CD14-positive monocyte (primary cell): ENCODE measurements around the gene GLYR1. TPM values are rescaled to one million over a fixed set of nuclear protein-coding genes. Genes with fewer than 3 reads are reported as not detected.

Experiments
- DNase-seq, 3 donors: peaks; one replicate each; pipeline ENCODE4 v3.0.0-alpha.2; 2011 to 2022
- H2AFZ ChIP-seq: 2 replicates; pipeline ENCODE4 v1.6.0; 2012; ENCODE audit warnings: mild to moderate bottlenecking, low read depth, low read length, inconsistent platforms; ENCODE audit not compliant: insufficient read depth, poor library complexity, severe bottlenecking
- H3K27ac ChIP-seq, 2 donors: 1 replicate in 1 of 2; 2 replicates in 1 of 2; pipeline ENCODE4 v1.5.1; 2012 to 2013; ENCODE audit warnings: low read length in 2 of 2, control low read depth in 1 of 2, inconsistent platforms in 1 of 2, low read depth in 1 of 2, mild to moderate bottlenecking in 1 of 2
- H3K27me3 ChIP-seq, 2 donors: one replicate each; pipeline versions ENCODE4 v1.6.0 to v1.6.1; 2011 to 2013; ENCODE audit warnings: low read length in 2 of 2; ENCODE audit not compliant: control insufficient read depth in 2 of 2, insufficient read depth in 2 of 2
- H3K36me3 ChIP-seq, 2 donors: replicated peaks in 1 of 2; 1 replicate in 1 of 2; 2 replicates in 1 of 2; pipeline versions ENCODE4 v1.5.1 to v1.6.1; 2012 to 2013; ENCODE audit warnings: low read length in 2 of 2, control low read depth in 1 of 2, inconsistent platforms in 1 of 2, mild to moderate bottlenecking in 1 of 2; ENCODE audit not compliant: insufficient read depth in 2 of 2, control insufficient read depth in 1 of 2
- H3K4me1 ChIP-seq, 2 donors: 1 replicate in 1 of 2; 2 replicates in 1 of 2; pipeline versions ENCODE4 v1.5.1 to v1.6.1; 2012 to 2013; ENCODE audit warnings: low read length in 2 of 2, control low read depth in 1 of 2, inconsistent platforms in 1 of 2, mild to moderate bottlenecking in 1 of 2, moderate library complexity in 1 of 2; ENCODE audit not compliant: insufficient read depth in 2 of 2, control insufficient read depth in 1 of 2
- H3K4me2 ChIP-seq: replicated peaks from 2 replicates; pipeline ENCODE3; 2012; ENCODE audit warnings: low read length, moderate library complexity, mild to moderate bottlenecking; ENCODE audit not compliant: poor library complexity, severe bottlenecking; ENCODE audit errors: extremely low read depth
- H3K4me3 ChIP-seq, 3 experiments: fragments of 200-600 bp in 1 of 3; sonication (generic) in 1 of 3; replicated peaks in 1 of 3; 1 replicate in 2 of 3; 2 replicates in 1 of 3; pipeline ENCODE4 v1.5.1; 2011 to 2013; ENCODE audit warnings: low read length in 3 of 3, mild to moderate bottlenecking in 3 of 3, control low read depth in 2 of 3, low read depth in 2 of 3, inconsistent platforms in 1 of 3, moderate library complexity in 1 of 3
- H3K79me2 ChIP-seq: 2 replicates; pipeline ENCODE4 v1.6.0; 2012; ENCODE audit warnings: mild to moderate bottlenecking, control low read depth, inconsistent platforms, low read length, moderate library complexity; ENCODE audit not compliant: insufficient read depth
- H3K9ac ChIP-seq: 2 replicates; pipeline ENCODE4 v1.6.0; 2017; ENCODE audit warnings: low read length, mild to moderate bottlenecking; ENCODE audit not compliant: insufficient read depth, poor library complexity, severe bottlenecking
- H3K9me3 ChIP-seq, 2 donors: replicated peaks in 1 of 2; 1 replicate in 1 of 2; 2 replicates in 1 of 2; pipeline versions ENCODE4 v1.5.1 to v1.6.1; 2012 to 2013; ENCODE audit warnings: low read length in 2 of 2, control low read depth in 1 of 2; ENCODE audit not compliant: control insufficient read depth in 1 of 2, insufficient read depth in 1 of 2
- H4K20me1 ChIP-seq: 2 replicates; pipeline ENCODE4 v1.6.0; 2012; ENCODE audit warnings: mild to moderate bottlenecking, low read length, control low read depth, moderate library complexity; ENCODE audit not compliant: insufficient read depth
- H3K27ac Mint-ChIP-seq, 7 donors: one replicate each; pipeline ENCODE4 v1.8.0; 2020; ENCODE audit warnings: mild to moderate bottlenecking in 7 of 7, mixed read lengths in 7 of 7, moderate library complexity in 6 of 7, inconsistent platforms in 2 of 7
- H3K27me3 Mint-ChIP-seq, 3 donors: one replicate each; pipeline ENCODE4 v1.8.0; 2021 to 2022; ENCODE audit warnings: low read depth in 3 of 3, mild to moderate bottlenecking in 3 of 3, mixed read lengths in 3 of 3, moderate library complexity in 3 of 3, inconsistent platforms in 1 of 3
- H3K36me3 Mint-ChIP-seq, 2 donors: one replicate each; pipeline ENCODE4 v1.8.0; 2020; ENCODE audit warnings: mixed read lengths in 2 of 2, inconsistent platforms in 1 of 2, mild to moderate bottlenecking in 1 of 2
- H3K4me1 Mint-ChIP-seq: one replicate; pipeline ENCODE4 v1.8.0; 2020; ENCODE audit warnings: mild to moderate bottlenecking, mixed read lengths
- H3K4me3 Mint-ChIP-seq, 2 donors: one replicate each; pipeline ENCODE4 v1.8.0; 2020; ENCODE audit warnings: mild to moderate bottlenecking in 2 of 2, mixed read lengths in 2 of 2, moderate library complexity in 1 of 2
- H3K9me3 Mint-ChIP-seq, 7 donors: one replicate each; pipeline ENCODE4 v1.8.0; 2020 to 2022; ENCODE audit warnings: mixed read lengths in 7 of 7, mild to moderate bottlenecking in 6 of 7, moderate library complexity in 6 of 7, inconsistent platforms in 2 of 7
- CTCF ChIP-seq: fragments of 200-600 bp; IDR thresholded peaks from one replicate; pipeline ENCODE4 v1.8.0; 2022; ENCODE audit warnings: antibody characterized with exemption, mild to moderate bottlenecking
- WGBS: methylation state at CpG from one replicate; pipeline ENCODE4 v1.1.5; 2013; ENCODE audit warnings: missing lambda C conversion rate; ENCODE audit not compliant: insufficient coverage; 5-methylcytosine and 5-hydroxymethylcytosine counted together
- intact Hi-C, 2 donors: fragments of 100-400 bp; cut with micrococcal nuclease; formaldehyde crosslinking; loops; one replicate each; pipeline versions ENCODE4 v1.15.0 to v1.15.1; 2023
- polyA plus RNA-seq, 3 donors: library from polyadenylated mRNA; depleted of rRNA in 1 of 3; unstranded in 2 of 3; stranded (reverse) in 1 of 3; fragments of 300-500 nt in 2 of 3; fragments of >200 nt in 1 of 3; fragmentation: Illumina TruSeq in 2 of 3; gene quantifications; 1 replicate in 2 of 3; 2 replicates in 1 of 3; pipeline ENCODE4 v1.2.3, GENCODE V29; 2012 to 2021

Gene GLYR1
- polyA plus RNA-seq, 3 donors, result 34.2 to 41.9 (median 39.3) TPM

- H3K9ac ChIP-seq, result no peak overlapping the region
- Mint-ChIP-seq H3K9me3 (no peaks in the 10 kb centered on the region), H3K27ac (peak overlapping the region in 2 of 7 donors; percentile 3 to 37), H3K4me1 (peaks cover 60% of the 10 kb centered on the region), H3K27me3 (no peaks in the 10 kb centered on the region), H3K4me3 (no peak overlapping the region), H3K36me3 (peaks cover 27 to 33% of the 10 kb centered on the region in 2 donors)
- H2AFZ ChIP-seq, result no peak overlapping the region
- no CpG with 5 or more reads among the region's 3 CpGs for WGBS
- H3K27ac ChIP-seq, result peak overlapping the region in 1 of 2 donors; percentile 70
- no peaks in the 10 kb centered on the region for H3K27me3 ChIP-seq
- H3K4me1 ChIP-seq, result peaks cover 47 to 59% of the 10 kb centered on the region in 2 donors
- H3K79me2 ChIP-seq, result peaks cover 94% of the 10 kb centered on the region
- no peak for TF ChIP-seq CTCF
- no peak for DNase-seq
- H4K20me1 ChIP-seq, result peaks cover 73% of the 10 kb centered on the region
- intact Hi-C loops, result no loop called here
- H3K4me2 ChIP-seq, result peak overlapping the region; percentile 84
- no peaks in the 10 kb centered on the region for H3K9me3 ChIP-seq
- peaks cover 18 to 32% of the 10 kb centered on the region in 2 donors for H3K36me3 ChIP-seq
- peak overlapping the region in 1 of 3 experiments; percentile 38 for H3K4me3 ChIP-seq
Measured at GRCh38 chr16:4850211-4850610, 3.1 kb upstream of the GLYR1 start.

GRCh38 chr16:4847774-4848587 is 893 bp upstream of the GLYR1 start:
- H3K9me3 Mint-ChIP-seq, result no peaks in the 10 kb centered on the region
- Histone ChIP-seq H2AFZ (peak overlapping the region; percentile 85), H4K20me1 (peaks cover 69% of the 10 kb centered on the region), H3K27me3 (no peaks in the 10 kb centered on the region), H3K4me1 (peaks cover 47 to 59% of the 10 kb centered on the region in 2 donors), H3K4me3 (peak overlapping the region; percentile 47 to 90 (median 83)), H3K9ac (peak overlapping the region; percentile 99), H3K9me3 (no peaks in the 10 kb centered on the region), H3K79me2 (peaks cover 93% of the 10 kb centered on the region), H3K36me3 (peaks cover 23 to 32% of the 10 kb centered on the region in 2 donors), H3K27ac (peak overlapping the region; percentile 65 to 97), H3K4me2 (peak overlapping the region; percentile 84)
- H3K27ac Mint-ChIP-seq, result peak overlapping the region; percentile 88 to 95 (median 93)
- H3K4me1 Mint-ChIP-seq, result peaks cover 60% of the 10 kb centered on the region
- TF ChIP-seq CTCF, result no peak
- H3K4me3 Mint-ChIP-seq, result peak overlapping the region; percentile 90 to 94
- intact Hi-C loops, result loop anchor here (2.0 to 10.0 kb wide), 4 partner anchors 45 to 249 kb away; partner anchors contain the start of genes ROGDI (in 2 of the 2), EEF2KMT (in 1 of the 2) and SEC14L5 (in 1 of the 2)
- DNase-seq, result peak; percentile 32 to 64 (median 42)
- WGBS, result under 1% methylated on average over 81 of the region's 83 CpGs
- peaks cover 25 to 30% of the 10 kb centered on the region in 2 donors for H3K36me3 Mint-ChIP-seq
- no peaks in the 10 kb centered on the region for H3K27me3 Mint-ChIP-seq
